GM12878 (cell line): ENCODE results near the gene BMI1. TPM values are rescaled to one million over a fixed set of nuclear protein-coding genes. Genes with fewer than 3 reads are reported as not detected.

ENCODE experiments used
- ATAC-seq: fragments of 200-7000 bp; cut with Tn5 transposase; 3 replicates; pipeline ENCODE4 v1.9.1; 2020; ENCODE audit warnings: mild to moderate bottlenecking, moderate library complexity
- BruUV-seq: library from RNA; stranded (reverse); fragments of 400-500 nt; replicated peaks from 2 replicates; lab custom pipeline; 2021; lab: Mats Ljungman, UMichigan
- CTCF ChIA-PET: fragments of 300-600 bp; sonication (Branson Sonifier 250); formaldehyde crosslinking; extraction: SDS; loops from one replicate; lab custom pipeline; 2021; ENCODE audit warnings: inconsistent platforms; lab: Yijun Ruan, JAX
- POLR2A ChIA-PET: fragments of 350-600 bp; formaldehyde crosslinking; extraction: SDS; loops from one replicate; lab custom pipeline; 2021; ENCODE audit warnings: inconsistent platforms; lab: Charles Lee
- RAD21 ChIA-PET: fragments of 300-600 bp; sonication (Branson Sonifier 250); formaldehyde crosslinking; loops from one replicate; lab custom pipeline; 2023; ENCODE audit warnings: antibody characterized with exemption; ENCODE audit not compliant: unreplicated experiment; lab: Charles Lee
- SMC1A ChIA-PET: fragments of 300-600 bp; sonication (Branson Sonifier 250); formaldehyde crosslinking; loops from one replicate; lab custom pipeline; 2023; ENCODE audit not compliant: unreplicated experiment, uncharacterized antibody; lab: Charles Lee
- DNase-seq: peaks from one replicate; pipeline ENCODE4 v3.0.0-alpha.2; 2011; ENCODE audit warnings: low read depth, low spot score
- FAIRE-seq: peaks from 3 replicates; lab custom pipeline; 2011; peaks lifted over from hg19 to GRCh38; lab: Jason Lieb, UNC
- H2AFZ ChIP-seq: 2 replicates; pipeline ENCODE4 v1.6.0; 2011; ENCODE audit warnings: low read depth, low read length, control low read depth; ENCODE audit not compliant: control insufficient read depth
- H3K27ac ChIP-seq: 2 replicates; pipeline ENCODE4 v1.5.1; 2011; ENCODE audit warnings: control low read depth; ENCODE audit not compliant: control insufficient read depth, insufficient read depth
- H3K27me3 ChIP-seq, 2 experiments: replicated peaks in 1 of 2; 2 replicates each; pipeline versions ENCODE4 v1.6.0 to v1.6.1; 2011; ENCODE audit warnings: low read length in 1 of 2; ENCODE audit not compliant: control insufficient read depth in 2 of 2, insufficient read depth in 2 of 2
- H3K36me3 ChIP-seq, 2 experiments: 2 replicates each; pipeline ENCODE4 v1.5.1; 2011; ENCODE audit warnings: low read length in 1 of 2; ENCODE audit not compliant: control insufficient read depth in 2 of 2, insufficient read depth in 2 of 2
- H3K4me1 ChIP-seq: 2 replicates; pipeline ENCODE4 v1.6.1; 2011; ENCODE audit warnings: mild to moderate bottlenecking, low read length, moderate library complexity, mixed read lengths; ENCODE audit not compliant: control insufficient read depth, insufficient read depth
- H3K4me2 ChIP-seq: 2 replicates; pipeline ENCODE4 v1.6.0; 2011; ENCODE audit warnings: control low read depth; ENCODE audit not compliant: control insufficient read depth, insufficient read depth
- H3K4me3 ChIP-seq: fragments of 200-600 bp; sonication (generic); 2 replicates; pipeline ENCODE4 v1.5.1; 2016
- H3K79me2 ChIP-seq: 2 replicates; pipeline ENCODE4 v1.6.0; 2011; ENCODE audit warnings: low read length; ENCODE audit not compliant: control insufficient read depth, insufficient read depth
- H3K9ac ChIP-seq: 2 replicates; pipeline ENCODE4 v1.8.0; 2011; ENCODE audit warnings: low read length, control low read depth, mixed read lengths; ENCODE audit not compliant: control insufficient read depth, insufficient read depth
- H3K9me3 ChIP-seq: replicated peaks from 3 replicates; pipeline ENCODE4 v1.5.1; 2011; ENCODE audit warnings: mild to moderate bottlenecking, low read length; ENCODE audit not compliant: control insufficient read depth, insufficient read depth
- H4K20me1 ChIP-seq: 2 replicates; pipeline ENCODE4 v1.6.0; 2011; ENCODE audit not compliant: control insufficient read depth, insufficient read depth
- CBX5 ChIP-seq: sonication (generic); IDR thresholded peaks from 2 replicates; pipeline ENCODE4 v1.6.1; 2016; ENCODE audit warnings: low read depth, moderate library complexity, mild to moderate bottlenecking, inconsistent platforms
- CEBPB ChIP-seq, 2 experiments: fragments of 150-350 bp in 1 of 2; IDR thresholded peaks; 2 replicates each; pipeline ENCODE4 v1.6.1; 2012 to 2014; ENCODE audit warnings: low read depth in 2 of 2, low read length in 2 of 2, borderline replicate concordance in 1 of 2, inconsistent platforms in 1 of 2
- EGR1 ChIP-seq, 2 experiments: IDR thresholded peaks; 1 replicate in 1 of 2; 2 replicates in 1 of 2; pipeline ENCODE4 v1.6.1; 2011 to 2012; ENCODE audit warnings: low read depth in 2 of 2, low read length in 2 of 2, borderline replicate concordance in 1 of 2, mild to moderate bottlenecking in 1 of 2, moderate library complexity in 1 of 2
- GATAD2B ChIP-seq: fragments of 450-650 bp; conservative IDR thresholded peaks from 2 replicates; pipeline ENCODE4 v1.6.1; 2017; ENCODE audit warnings: low read depth, mild to moderate bottlenecking, moderate library complexity
- IKZF2 ChIP-seq, 2 experiments: fragments of 450-650 bp; IDR thresholded peaks; 2 replicates each; pipeline ENCODE4 v1.6.1; 2017; ENCODE audit warnings: mild to moderate bottlenecking in 2 of 2, moderate library complexity in 2 of 2
- JUNB ChIP-seq: IDR thresholded peaks from 2 replicates; pipeline ENCODE4 v1.6.1; 2016; ENCODE audit warnings: antibody characterized with exemption, mild to moderate bottlenecking
- KDM1A ChIP-seq: fragments of 200-600 bp; sonication (generic); IDR thresholded peaks from 2 replicates; pipeline ENCODE4 v1.6.1; 2016; ENCODE audit warnings: borderline replicate concordance
- NR2C2 ChIP-seq: IDR thresholded peaks from 2 replicates; pipeline ENCODE4 v1.6.1; 2011; ENCODE audit warnings: borderline replicate concordance, low read depth; ENCODE audit not compliant: control insufficient read depth, insufficient read length
- PAX5 ChIP-seq: IDR thresholded peaks from 2 replicates; pipeline ENCODE4 v1.6.1; 2011; ENCODE audit warnings: low read depth, low read length, borderline replicate concordance
- POLR2AphosphoS2 ChIP-seq: IDR thresholded peaks from 2 replicates; pipeline ENCODE4 v1.6.1; 2011; ENCODE audit warnings: low read depth, mild to moderate bottlenecking, low read length, improper control_type of control experiment, moderate library complexity
- SREBF1 ChIP-seq: IDR thresholded peaks from 2 replicates; pipeline ENCODE4 v1.6.1; 2012; ENCODE audit warnings: mild to moderate bottlenecking, low read length
- STAT1 ChIP-seq: fragments of 450-650 bp; conservative IDR thresholded peaks from 2 replicates; pipeline ENCODE4 v1.6.1; 2014; ENCODE audit warnings: antibody characterized with exemption, mild to moderate bottlenecking
- TCF7 ChIP-seq: IDR thresholded peaks from 2 replicates; pipeline ENCODE4 v1.6.1; 2014; ENCODE audit warnings: antibody characterized with exemption, borderline replicate concordance
- ZNF207 ChIP-seq: fragments of 450-650 bp; IDR thresholded peaks from 2 replicates; pipeline ENCODE4 v1.6.1; 2014; ENCODE audit warnings: antibody characterized with exemption, mild to moderate bottlenecking, borderline replicate concordance
- ZNF384 ChIP-seq: IDR thresholded peaks from 2 replicates; pipeline ENCODE4 v1.6.1; 2012; ENCODE audit warnings: low read depth, mild to moderate bottlenecking, low read length, improper control_type of control experiment, borderline replicate concordance
- WGBS: methylation state at CpG from one replicate; pipeline ENCODE4 v1.1.6; 2016; ENCODE audit warnings: low lambda C conversion rate; ENCODE audit not compliant: insufficient replicate concordance, insufficient coverage; ENCODE audit errors: missing lambda C conversion rate; 5-methylcytosine and 5-hydroxymethylcytosine counted together
- in situ Hi-C: fragments of 300-500 bp; cut with MboI; formaldehyde crosslinking; loops from 9 replicates; pipeline ENCODE4 v1.14.3; 2018; ENCODE audit warnings: mixed read lengths
- intact Hi-C: fragments of 100-400 bp; cut with micrococcal nuclease; formaldehyde crosslinking; loops from one replicate; pipeline ENCODE4 v1.14.2; 2022; ENCODE audit not compliant: unreplicated experiment
- polyA plus RNA-seq, 11 experiments: library from polyadenylated mRNA; depleted of rRNA in 4 of 11; unstranded in 6 of 11; stranded (reverse) in 5 of 11; fragments of >200 nt; fragmentation: Nextera tagmentation in 4 of 11; fragmentation: Illumina TruSeq in 1 of 11; extraction: Ambion mirVana in 4 of 11; extraction: Trizol in 1 of 11; gene quantifications; 1 replicate in 1 of 11; 2 replicates in 10 of 11; pipeline versions ENCODE4 v1.2.1 to v1.2.3, GENCODE V29; 2011 to 2016; ENCODE audit warnings: inconsistent platforms in 2 of 11, missing spikeins in 2 of 11, low read depth in 1 of 11
- total RNA-seq, 4 experiments: library from RNA; depleted of rRNA in 3 of 4; stranded (reverse); fragments of >200 nt in 3 of 4; fragmentation: Illumina TruSeq in 1 of 4; extraction: Trizol in 1 of 4; gene quantifications; 2 replicates each; pipeline versions ENCODE4 v1.2.1 to v1.2.3, GENCODE V29; 2013 to 2021
- TF ChIP-seq, protein P1 (sequence below): fragments of 450-650 bp; IDR thresholded peaks from 2 replicates; pipeline ENCODE4 v1.6.1; 2016; ENCODE audit warnings: mild to moderate bottlenecking
- TF ChIP-seq, protein P2 (sequence below): fragments of 150-350 bp; IDR thresholded peaks from 2 replicates; pipeline ENCODE4 v1.6.1; 2014; ENCODE audit warnings: mild to moderate bottlenecking, low read depth, low read length
- TF ChIP-seq, protein P3 (sequence below): fragments of 450-650 bp; IDR thresholded peaks from 2 replicates; pipeline ENCODE4 v1.6.1; 2016; ENCODE audit warnings: mild to moderate bottlenecking, moderate library complexity, borderline replicate concordance

BMI1 gene
- total and polyA plus RNA-seq, 10 of the 15 experiments (the other 5 are each of a cell fraction or from before 2014, with no cell fraction given) = 8.0 to 49.7 (median 25.8) TPM

DNA sequence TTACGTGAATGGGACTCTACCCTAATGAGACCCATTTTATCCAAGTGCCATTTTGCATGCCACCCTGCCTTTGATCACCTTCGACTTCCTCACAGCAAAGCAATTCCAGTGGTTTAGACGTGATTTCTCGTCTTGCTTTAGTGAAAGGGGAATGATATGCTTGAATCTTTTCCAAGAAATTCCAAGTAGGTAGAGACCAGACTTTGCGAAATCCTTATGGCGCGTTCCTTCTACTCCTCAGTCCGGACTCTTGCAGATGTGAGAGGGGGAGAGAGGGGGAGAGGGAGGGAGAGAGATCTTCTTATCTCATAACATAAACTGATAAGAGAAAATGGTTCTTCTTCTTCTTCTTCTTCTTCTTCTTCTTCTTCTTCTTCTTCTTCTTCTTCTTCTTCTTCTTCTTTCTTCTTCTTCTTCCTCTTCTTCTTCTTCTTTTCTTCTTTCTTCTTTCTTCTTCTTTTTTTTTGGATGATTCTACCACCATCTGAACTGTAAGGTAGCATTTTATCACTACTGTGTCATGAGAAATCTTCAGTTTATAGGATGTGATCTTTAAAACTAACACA is 25.3 kb downstream of the BMI1 start:
- ATAC-seq = no peak
- 93% methylated on average over 8 of the region's 8 CpGs for WGBS
- TF ChIP-seq, protein P1, sequence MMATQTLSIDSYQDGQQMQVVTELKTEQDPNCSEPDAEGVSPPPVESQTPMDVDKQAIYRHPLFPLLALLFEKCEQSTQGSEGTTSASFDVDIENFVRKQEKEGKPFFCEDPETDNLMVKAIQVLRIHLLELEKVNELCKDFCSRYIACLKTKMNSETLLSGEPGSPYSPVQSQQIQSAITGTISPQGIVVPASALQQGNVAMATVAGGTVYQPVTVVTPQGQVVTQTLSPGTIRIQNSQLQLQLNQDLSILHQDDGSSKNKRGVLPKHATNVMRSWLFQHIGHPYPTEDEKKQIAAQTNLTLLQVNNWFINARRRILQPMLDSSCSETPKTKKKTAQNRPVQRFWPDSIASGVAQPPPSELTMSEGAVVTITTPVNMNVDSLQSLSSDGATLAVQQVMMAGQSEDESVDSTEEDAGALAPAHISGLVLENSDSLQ = no peak
- TF ChIP-seq KDM1A = no peak
- TF ChIP-seq EGR1 (IDR thresholded peaks at IDR 0.05; ENCODE audit: borderline replicate concordance in 1 of 2, low read depth in 2 of 2, low read length in 2 of 2) = no peak
- TF ChIP-seq IKZF2 (IDR thresholded peaks at IDR 0.05) = no peak
- no peak for TF ChIP-seq JUNB
- no peak for TF ChIP-seq ZNF384
- TF ChIP-seq TCF7 = no peak
- TF ChIP-seq STAT1 = no peak
- no peak for TF ChIP-seq PAX5
- no peak for TF ChIP-seq ZNF207
- TF ChIP-seq, protein P2, sequence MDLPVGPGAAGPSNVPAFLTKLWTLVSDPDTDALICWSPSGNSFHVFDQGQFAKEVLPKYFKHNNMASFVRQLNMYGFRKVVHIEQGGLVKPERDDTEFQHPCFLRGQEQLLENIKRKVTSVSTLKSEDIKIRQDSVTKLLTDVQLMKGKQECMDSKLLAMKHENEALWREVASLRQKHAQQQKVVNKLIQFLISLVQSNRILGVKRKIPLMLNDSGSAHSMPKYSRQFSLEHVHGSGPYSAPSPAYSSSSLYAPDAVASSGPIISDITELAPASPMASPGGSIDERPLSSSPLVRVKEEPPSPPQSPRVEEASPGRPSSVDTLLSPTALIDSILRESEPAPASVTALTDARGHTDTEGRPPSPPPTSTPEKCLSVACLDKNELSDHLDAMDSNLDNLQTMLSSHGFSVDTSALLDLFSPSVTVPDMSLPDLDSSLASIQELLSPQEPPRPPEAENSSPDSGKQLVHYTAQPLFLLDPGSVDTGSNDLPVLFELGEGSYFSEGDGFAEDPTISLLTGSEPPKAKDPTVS = no peak
- no peak for TF ChIP-seq GATAD2B
- TF ChIP-seq, protein P3, sequence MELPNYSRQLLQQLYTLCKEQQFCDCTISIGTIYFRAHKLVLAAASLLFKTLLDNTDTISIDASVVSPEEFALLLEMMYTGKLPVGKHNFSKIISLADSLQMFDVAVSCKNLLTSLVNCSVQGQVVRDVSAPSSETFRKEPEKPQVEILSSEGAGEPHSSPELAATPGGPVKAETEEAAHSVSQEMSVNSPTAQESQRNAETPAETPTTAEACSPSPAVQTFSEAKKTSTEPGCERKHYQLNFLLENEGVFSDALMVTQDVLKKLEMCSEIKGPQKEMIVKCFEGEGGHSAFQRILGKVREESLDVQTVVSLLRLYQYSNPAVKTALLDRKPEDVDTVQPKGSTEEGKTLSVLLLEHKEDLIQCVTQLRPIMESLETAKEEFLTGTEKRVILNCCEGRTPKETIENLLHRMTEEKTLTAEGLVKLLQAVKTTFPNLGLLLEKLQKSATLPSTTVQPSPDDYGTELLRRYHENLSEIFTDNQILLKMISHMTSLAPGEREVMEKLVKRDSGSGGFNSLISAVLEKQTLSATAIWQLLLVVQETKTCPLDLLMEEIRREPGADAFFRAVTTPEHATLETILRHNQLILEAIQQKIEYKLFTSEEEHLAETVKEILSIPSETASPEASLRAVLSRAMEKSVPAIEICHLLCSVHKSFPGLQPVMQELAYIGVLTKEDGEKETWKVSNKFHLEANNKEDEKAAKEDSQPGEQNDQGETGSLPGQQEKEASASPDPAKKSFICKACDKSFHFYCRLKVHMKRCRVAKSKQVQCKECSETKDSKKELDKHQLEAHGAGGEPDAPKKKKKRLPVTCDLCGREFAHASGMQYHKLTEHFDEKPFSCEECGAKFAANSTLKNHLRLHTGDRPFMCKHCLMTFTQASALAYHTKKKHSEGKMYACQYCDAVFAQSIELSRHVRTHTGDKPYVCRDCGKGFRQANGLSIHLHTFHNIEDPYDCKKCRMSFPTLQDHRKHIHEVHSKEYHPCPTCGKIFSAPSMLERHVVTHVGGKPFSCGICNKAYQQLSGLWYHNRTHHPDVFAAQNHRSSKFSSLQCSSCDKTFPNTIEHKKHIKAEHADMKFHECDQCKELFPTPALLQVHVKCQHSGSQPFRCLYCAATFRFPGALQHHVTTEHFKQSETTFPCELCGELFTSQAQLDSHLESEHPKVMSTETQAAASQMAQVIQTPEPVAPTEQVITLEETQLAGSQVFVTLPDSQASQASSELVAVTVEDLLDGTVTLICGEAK = no peak
- no peak for TF ChIP-seq CEBPB (IDR thresholded peaks at IDR 0.05; ENCODE audit: borderline replicate concordance in 1 of 2, low read depth in 2 of 2, low read length in 2 of 2)
- no peak for TF ChIP-seq CBX5
- no peak for TF ChIP-seq SREBF1
- no peak for TF ChIP-seq POLR2AphosphoS2
- TF ChIP-seq NR2C2 = no peak

More for the DNA sequence above, 25.3 kb downstream of the BMI1 start:
- Histone ChIP-seq H3K27ac (no peak overlapping the region), H3K4me3 (no peak overlapping the region), H3K36me3 (no peaks in the 10 kb centered on the region), H3K79me2 (no peaks in the 10 kb centered on the region), H3K4me1 (peaks cover 10% of the 10 kb centered on the region; the same call in 1 of the 2 replicates), H3K4me2 (no peak overlapping the region), H3K27me3 (peaks cover 5 to 8% of the 10 kb centered on the region in 2 experiments; a peak in 3 of 4 replicates), H4K20me1 (no peaks in the 10 kb centered on the region), H3K9me3 (peaks cover 4% of the 10 kb centered on the region; the same call in 1 of the 3 replicates), H2AFZ (no peak overlapping the region), H3K9ac (no peak overlapping the region)
- POLR2A ChIA-PET = no interaction called here
- RAD21 ChIA-PET = no interaction called here
- in situ Hi-C loops (no loop called here), intact Hi-C loops (no loop called here)
- BruUV-seq = no TSS peak
- CTCF ChIA-PET = no interaction called here
- DNase-seq (no peak), FAIRE-seq (no peak)
- SMC1A ChIA-PET = no interaction called here
